ENCODE measurements around the gene KCNT2.
A peak's percentile ranks its signal among the peaks of the same experiment; 100 is the strongest.

The KCNT2 gene

GRCh38 chr1:196538473-196538872 lies 69.8 kb downstream of the KCNT2 start:
- H3K27me3 ChIP-seq (replicated peaks; ENCODE audit: insufficient read depth, low read length) = no peaks in the 10 kb centered on the region
- H3K9me2 ChIP-seq (replicated peaks; ENCODE audit: insufficient read depth, low read length) = no peaks in the 10 kb centered on the region
- no peak overlapping the region for H2AFZ ChIP-seq (ENCODE audit: low read length)
- no peak overlapping the region for H3K4me2 ChIP-seq (ENCODE audit: low read depth, low read length)
- no peak for DNase-seq
- no peaks in the 10 kb centered on the region for H3K79me2 ChIP-seq (ENCODE audit: low read length)
- no peaks in the 10 kb centered on the region for H3F3A ChIP-seq (ENCODE audit: insufficient read depth, low read length)
- H3K9me3 ChIP-seq (replicated peaks; ENCODE audit: insufficient read depth, low read length) = no peaks in the 10 kb centered on the region
- no peak overlapping the region for H3K9ac ChIP-seq (ENCODE audit: low read length)
- no peaks in the 10 kb centered on the region for H3K36me3 ChIP-seq (replicated peaks; ENCODE audit: insufficient read depth, low read length)
- no peak overlapping the region for H3K27ac ChIP-seq (ENCODE audit: low read length)
- H4K20me1 ChIP-seq (ENCODE audit: insufficient read depth, low read length) = no peaks in the 10 kb centered on the region
- no peak overlapping the region for H3K4me3 ChIP-seq (ENCODE audit: low read length)
- TF ChIP-seq EZH2phosphoT487 (IDR thresholded peaks at IDR 0.05; ENCODE audit: low read length) (no peak), EZH2 (optimal IDR thresholded peaks at IDR 0.05; ENCODE audit: low read depth, low read length) (no peak), CTCF (IDR thresholded peaks at IDR 0.05; ENCODE audit: low read length) (no peak)
- no peaks in the 10 kb centered on the region for H3K4me1 ChIP-seq (ENCODE audit: low read length)

- no peaks in the 10 kb centered on the region for H3K4me1 ChIP-seq (ENCODE audit: low read length)
- no peaks in the 10 kb centered on the region for H3K9me2 ChIP-seq (replicated peaks; ENCODE audit: insufficient read depth, low read length)
- TF ChIP-seq EZH2 (optimal IDR thresholded peaks at IDR 0.05; ENCODE audit: low read depth, low read length) = no peak
- TF ChIP-seq CTCF (IDR thresholded peaks at IDR 0.05; ENCODE audit: low read length) = no peak
- TF ChIP-seq EZH2phosphoT487 (IDR thresholded peaks at IDR 0.05; ENCODE audit: low read length) = no peak
- no peak overlapping the region for H2AFZ ChIP-seq (ENCODE audit: low read length)
- no peaks in the 10 kb centered on the region for H3K9me3 ChIP-seq (replicated peaks; ENCODE audit: insufficient read depth, low read length)
- no peak overlapping the region for H3K9ac ChIP-seq (ENCODE audit: low read length)
- H3K27ac ChIP-seq (ENCODE audit: low read length) = no peak overlapping the region
- no peaks in the 10 kb centered on the region for H3K79me2 ChIP-seq (ENCODE audit: low read length)
- no peak overlapping the region for H3K4me3 ChIP-seq (ENCODE audit: low read length)
- no peaks in the 10 kb centered on the region for H3K36me3 ChIP-seq (replicated peaks; ENCODE audit: insufficient read depth, low read length)
- no peaks in the 10 kb centered on the region for H4K20me1 ChIP-seq (ENCODE audit: insufficient read depth, low read length)
- no peak overlapping the region for H3K4me2 ChIP-seq (ENCODE audit: low read depth, low read length)
- peak; percentile 46 for DNase-seq
- H3K27me3 ChIP-seq (replicated peaks; ENCODE audit: insufficient read depth, low read length) = no peaks in the 10 kb centered on the region
- H3F3A ChIP-seq (ENCODE audit: insufficient read depth, low read length) = no peaks in the 10 kb centered on the region
Measured at GRCh38 chr1:196535727-196536126, 72.5 kb downstream of the KCNT2 start.

- Histone ChIP-seq H4K20me1 (ENCODE audit: insufficient read depth, low read length) (no peaks in the 10 kb centered on the region), H2AFZ (ENCODE audit: low read length) (no peak overlapping the region), H3F3A (ENCODE audit: insufficient read depth, low read length) (no peaks in the 10 kb centered on the region), H3K4me3 (ENCODE audit: low read length) (no peak overlapping the region), H3K9me3 (replicated peaks; ENCODE audit: insufficient read depth, low read length) (no peaks in the 10 kb centered on the region), H3K36me3 (replicated peaks; ENCODE audit: insufficient read depth, low read length) (no peaks in the 10 kb centered on the region), H3K9me2 (replicated peaks; ENCODE audit: insufficient read depth, low read length) (no peaks in the 10 kb centered on the region), H3K79me2 (ENCODE audit: low read length) (no peaks in the 10 kb centered on the region), H3K27me3 (replicated peaks; ENCODE audit: insufficient read depth, low read length) (no peaks in the 10 kb centered on the region), H3K4me2 (ENCODE audit: low read depth, low read length) (no peak overlapping the region), H3K27ac (ENCODE audit: low read length) (no peak overlapping the region), H3K9ac (ENCODE audit: low read length) (no peak overlapping the region), H3K4me1 (ENCODE audit: low read length) (no peaks in the 10 kb centered on the region)
- TF ChIP-seq EZH2 (optimal IDR thresholded peaks at IDR 0.05; ENCODE audit: low read depth, low read length) (no peak), CTCF (IDR thresholded peaks at IDR 0.05; ENCODE audit: low read length) (no peak), EZH2phosphoT487 (IDR thresholded peaks at IDR 0.05; ENCODE audit: low read length) (no peak)
- no peak for DNase-seq
Measured at GRCh38 chr1:196531737-196532524, 76.3 kb downstream of the KCNT2 start.
